CD4-positive, alpha-beta T cell treated with Interleukin-4 for 1 hour (primary cell): ENCODE measurements around the gene DLX3.

Source experiments
- DNase-seq, 2 donors: peaks; one replicate each; pipeline ENCODE4 v3.0.0-alpha.2; 2020 to 2022

The DLX3 gene

DNA sequence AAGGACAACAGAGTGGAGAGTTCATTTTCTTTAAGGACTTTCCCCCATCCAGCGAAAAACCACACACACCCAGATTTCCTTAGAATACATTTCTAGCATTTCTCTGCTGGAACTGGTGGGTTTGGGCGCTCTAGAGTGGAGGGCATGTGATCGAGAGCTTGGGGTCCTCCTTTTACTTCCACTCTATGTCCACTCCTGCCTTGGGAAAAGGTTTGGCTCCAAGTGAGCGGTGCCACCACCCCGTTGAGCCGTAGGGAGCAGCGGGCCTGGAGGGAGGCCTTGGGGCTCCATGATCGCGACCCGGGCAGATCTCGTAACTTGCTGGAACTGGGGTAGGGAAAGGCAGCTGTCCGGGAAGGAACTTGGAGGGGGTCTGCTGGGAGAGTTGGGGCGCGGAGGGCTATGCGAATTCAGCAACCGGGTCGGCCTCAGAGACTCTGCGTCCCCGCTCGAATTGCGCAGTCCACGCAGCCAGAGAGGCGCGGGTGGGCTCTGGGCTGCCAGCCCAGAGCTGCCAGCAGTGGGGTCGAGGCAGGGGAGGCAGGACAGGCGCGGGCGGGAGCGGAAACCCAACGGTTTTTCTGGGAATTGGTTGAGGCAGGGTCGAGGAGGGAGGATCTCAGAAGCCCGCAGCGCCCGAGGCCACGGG lies 23.7 kb downstream of the DLX3 start:
- DNase-seq, result no peak

DNA sequence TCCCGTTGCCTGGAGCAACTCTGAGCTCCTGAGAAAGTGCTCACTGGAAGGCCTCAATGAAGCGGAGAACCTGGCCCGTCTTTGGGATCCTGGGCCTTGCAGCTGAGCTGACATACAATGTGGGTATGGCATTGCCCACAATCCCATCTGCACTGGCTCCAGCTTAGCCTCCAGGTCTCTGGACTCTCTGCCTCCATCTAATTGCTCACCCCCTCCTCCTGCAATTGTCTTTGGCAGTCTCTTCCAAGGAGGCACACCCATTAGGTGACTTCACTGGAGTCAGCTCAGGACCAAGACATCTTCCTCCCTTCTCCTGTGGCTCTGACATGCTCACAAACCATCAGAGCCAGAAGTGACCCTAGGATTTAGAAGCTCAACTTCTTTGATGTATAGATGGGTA lies 24.5 kb downstream of the DLX3 start:
- DNase-seq, result no peak

DNA sequence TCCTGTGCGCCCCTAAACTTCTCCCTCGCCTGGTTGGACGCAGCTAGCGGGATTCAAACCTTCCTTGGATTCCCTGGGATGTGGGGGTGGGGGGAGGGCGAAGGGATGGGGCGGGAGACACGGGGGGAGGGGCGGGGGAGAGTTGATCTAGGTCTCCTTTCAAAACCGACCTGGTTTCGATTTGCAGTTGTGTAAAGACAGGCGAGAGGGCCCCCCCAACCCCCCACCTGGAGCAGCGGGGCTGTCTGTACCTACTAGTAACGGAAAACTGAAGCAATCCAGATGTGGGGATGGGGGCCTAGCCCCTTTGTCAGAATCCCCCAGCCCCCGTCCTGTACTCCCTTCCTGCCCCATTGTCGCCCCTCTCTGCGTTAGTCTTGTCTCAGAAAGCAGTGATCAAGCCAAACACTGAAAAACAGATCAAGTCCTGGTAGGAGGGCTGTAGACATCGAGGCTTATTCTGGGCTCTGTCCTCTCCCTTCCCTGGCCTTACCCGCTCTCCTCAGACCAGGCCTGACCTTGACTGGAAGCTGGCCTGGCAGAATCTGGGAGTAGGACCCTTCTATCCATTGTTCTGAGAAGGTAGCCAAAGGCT lies 25.1 kb downstream of the DLX3 start:
- no peak for DNase-seq

DNA sequence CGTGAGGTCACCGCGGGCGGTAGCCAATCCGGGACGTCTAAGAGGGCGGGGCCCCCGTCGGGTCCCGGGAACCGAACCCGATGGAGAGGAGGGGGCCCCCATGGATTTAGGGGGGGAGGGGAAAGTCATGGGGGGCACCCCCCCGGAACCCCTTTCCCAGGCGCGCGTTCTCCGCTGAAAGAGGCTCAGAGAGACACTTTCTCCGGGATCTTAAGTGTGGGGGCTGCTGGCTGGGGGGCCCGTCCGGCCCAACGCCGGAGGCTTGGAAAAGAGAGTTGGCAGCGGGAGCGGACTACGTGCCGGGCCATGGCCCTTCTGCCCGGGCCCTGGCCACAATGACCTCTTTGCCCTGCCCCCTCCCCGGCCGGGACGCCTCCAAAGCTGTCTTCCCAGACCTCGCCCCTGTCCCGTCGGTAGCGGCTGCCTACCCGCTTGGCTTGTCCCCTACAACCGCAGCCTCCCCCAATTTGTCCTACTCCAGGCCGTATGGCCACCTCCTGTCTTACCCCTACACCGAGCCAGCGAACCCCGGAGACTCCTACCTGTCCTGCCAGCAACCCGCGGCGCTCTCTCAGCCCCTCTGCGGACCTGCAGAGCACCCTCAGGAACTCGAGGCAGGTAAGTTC lies 25.8 kb downstream of the DLX3 start, which contains the start of gene DLX4:
DLX4 (plus strand) TSS at position 57 of the 626 bp plus-strand sequence; CDS start at position 336, 279 bp downstream.
- no peak for DNase-seq

DNA sequence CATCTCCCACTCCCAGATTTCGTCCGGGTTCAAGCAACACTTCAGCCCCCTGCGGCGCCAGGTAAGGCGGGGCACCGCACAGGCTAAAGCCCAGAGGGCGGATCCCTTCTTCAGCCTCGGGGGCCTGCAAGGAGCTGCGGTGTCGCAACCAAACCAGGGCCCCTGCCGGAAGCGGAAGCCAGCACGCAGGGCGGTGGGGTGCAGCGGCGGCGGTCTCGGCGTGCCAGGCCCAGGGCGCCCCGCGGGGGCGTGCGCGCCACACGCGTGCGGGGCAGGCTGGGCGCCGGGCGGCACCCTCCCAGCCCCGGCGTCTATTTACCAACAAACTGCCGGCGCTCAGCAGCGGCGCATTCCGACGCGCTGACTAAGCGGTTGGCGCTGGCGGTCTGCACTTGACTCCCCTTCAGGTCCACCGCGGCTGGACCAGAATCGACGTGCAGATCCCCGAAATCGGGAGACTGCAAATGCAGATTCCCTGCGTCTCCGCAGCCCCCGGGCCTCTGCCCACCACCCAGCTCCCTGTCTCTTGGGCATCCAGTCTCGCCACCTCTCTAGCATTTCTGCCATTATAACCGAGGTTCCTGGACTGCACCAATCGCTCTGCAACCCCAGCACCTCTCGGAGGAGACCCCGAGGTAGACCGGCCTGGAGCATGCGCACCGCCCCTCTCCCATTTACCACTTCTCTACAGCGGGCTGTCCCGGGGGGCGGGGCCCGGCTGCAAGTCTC lies 26.5 kb downstream of the DLX3 start:
- DNase-seq, result peak; percentile 67 to 69

- no peak for DNase-seq
These were observed 27.2 kb downstream of the DLX3 start for GRCh38 chr17:49967621-49968404.

DNA sequence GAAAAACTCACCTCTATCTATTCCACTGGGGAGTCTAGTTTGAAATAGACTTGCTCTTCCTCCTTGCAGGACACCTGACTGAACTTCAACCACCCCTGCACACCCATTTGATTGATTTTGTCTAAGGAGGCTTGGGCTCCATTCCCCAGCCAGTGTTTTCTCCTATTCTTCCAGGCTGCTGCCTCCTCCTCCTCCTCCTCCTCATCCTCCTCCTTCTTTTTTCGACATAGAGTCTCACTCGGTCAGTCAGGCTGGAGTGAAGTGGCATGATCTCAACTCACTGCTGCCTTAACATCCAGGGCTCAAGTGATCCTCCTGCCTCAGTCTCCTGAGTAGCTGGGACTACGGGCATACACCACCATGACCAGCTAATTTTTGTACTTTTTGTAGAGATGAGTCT lies 27.8 kb downstream of the DLX3 start:
- no peak for DNase-seq

DNA sequence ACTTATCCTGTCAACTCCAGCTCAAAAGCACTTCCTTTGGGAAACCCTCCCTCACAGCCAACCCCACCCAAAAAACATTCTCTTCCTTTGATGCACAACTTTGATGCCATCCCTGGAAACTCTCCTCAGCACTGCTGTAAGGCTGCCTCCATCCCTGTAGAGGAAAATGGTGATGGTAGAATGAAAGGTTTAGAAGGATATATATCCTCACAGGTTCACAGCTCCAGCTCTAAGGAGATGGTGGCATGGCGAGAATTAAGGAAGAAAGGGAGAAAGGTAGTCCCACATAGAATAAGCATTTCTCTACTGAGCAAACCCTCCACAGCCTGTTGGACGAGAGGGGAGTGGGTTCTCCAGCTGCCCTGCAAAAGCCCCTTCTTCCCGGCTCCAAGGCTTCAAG lies 28.3 kb downstream of the DLX3 start:
- no peak for DNase-seq

- DNase-seq, result no peak
These were observed 29.5 kb downstream of the DLX3 start for GRCh38 chr17:49965524-49965909.

- peak; percentile 22 to 45 for DNase-seq
These were observed 30.1 kb downstream of the DLX3 start for GRCh38 chr17:49964769-49965523.

DNA sequence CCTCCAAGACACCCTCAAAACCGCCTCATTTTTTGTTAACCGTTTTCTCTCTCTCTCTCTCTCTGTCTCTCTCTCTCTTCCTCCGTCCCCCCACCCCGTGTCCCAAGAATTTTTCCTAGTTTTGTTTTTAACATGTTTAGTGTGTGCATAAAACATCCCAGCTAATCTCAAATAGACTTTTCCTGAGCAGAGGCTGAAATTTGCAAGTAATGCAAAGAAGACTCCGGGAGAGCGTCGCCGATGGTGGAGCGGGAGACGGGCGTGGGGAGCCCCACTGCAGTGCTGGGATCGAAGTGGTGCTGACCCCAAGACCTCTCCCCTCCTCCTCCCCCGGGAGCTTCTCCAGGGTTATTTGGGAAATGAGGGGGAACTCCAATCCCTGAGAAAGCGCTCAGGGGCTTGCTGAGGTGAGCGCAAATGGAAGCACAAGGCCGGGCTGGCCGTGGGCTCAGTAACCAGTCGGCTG lies 30.7 kb downstream of the DLX3 start:
- DNase-seq, result no peak

DNA sequence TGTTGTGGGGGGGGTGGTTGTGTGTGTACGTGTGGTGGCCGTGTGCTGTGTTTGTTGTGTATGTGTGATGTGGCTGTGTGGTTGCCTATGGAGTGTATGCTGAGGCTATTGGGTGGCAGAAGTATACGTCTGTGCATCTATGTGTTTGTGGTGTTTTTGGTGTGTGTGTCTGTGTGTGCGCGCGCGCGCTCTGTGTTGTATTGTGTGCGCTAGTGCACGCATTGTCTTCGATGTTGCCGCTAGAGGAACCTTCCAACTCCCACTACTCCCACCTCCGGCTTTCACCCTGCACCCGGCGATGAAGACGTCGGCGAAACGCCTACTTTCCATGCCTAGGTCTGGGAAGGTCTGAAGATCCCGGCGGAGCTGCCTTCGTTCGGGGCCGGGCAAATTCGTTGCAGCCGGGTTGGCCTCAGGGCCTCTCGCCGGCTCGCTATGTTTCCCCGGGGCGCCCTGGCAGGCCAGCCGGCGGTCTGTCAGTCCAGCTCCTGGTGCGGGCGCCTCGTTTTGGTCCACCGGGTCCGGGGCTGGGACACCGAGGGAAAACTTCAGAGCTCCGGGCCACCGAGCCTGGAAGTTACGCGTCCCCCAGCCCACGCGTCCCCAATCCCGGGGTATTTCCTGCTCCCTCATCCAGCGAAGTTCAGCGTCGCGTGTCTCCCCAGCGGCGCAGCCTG lies 31.3 kb downstream of the DLX3 start:
- DNase-seq, result no peak

GRCh38 chr17:49963309-49963625 lies 31.8 kb downstream of the DLX3 start:
- DNase-seq, result no peak

DNA sequence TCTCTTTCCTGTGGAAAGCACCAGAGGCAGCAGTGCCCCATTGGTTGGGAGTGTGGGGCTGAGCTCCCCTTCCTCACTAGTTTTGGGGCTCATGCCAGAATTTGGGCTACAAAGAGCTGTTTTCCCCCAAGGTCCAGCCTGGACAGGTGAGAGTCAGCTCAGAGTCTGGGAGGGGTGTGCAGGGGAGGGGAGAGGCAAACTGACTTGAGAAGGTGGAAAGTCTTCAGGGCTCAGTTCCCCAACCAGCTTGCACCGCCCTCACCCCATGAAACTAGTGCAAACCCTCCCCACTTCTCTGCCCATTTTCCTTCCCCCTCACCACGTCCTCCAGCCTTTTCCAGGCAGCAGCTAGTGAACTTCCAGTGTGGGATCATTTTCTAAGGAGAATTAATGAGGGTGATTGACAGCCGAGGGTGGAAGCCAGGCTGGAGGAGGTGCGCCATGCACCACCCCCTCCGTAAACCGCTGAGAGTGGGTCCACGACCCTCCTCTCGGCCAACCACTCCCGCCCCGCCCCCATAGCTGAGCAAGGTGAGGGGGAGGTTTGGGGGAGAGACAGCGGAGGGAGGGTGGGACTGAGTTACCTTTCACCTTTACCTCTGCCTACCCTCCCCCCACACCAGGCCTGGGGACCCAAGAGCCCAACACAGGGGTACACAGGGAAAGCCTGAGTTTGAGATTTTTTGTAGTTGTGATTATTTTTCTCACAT lies 32.3 kb downstream of the DLX3 start:
- DNase-seq, result no peak

- no peak for DNase-seq
These were observed 35.7 kb downstream of the DLX3 start for GRCh38 chr17:49959183-49959935.

GRCh38 chr17:49958723-49959122 lies 36.3 kb downstream of the DLX3 start:
- no peak for DNase-seq

- DNase-seq, result no peak
These were observed 37.7 kb downstream of the DLX3 start for GRCh38 chr17:49957350-49957749.

GRCh38 chr17:49956780-49957179 lies 38.2 kb downstream of the DLX3 start:
- DNase-seq, result no peak

DNA sequence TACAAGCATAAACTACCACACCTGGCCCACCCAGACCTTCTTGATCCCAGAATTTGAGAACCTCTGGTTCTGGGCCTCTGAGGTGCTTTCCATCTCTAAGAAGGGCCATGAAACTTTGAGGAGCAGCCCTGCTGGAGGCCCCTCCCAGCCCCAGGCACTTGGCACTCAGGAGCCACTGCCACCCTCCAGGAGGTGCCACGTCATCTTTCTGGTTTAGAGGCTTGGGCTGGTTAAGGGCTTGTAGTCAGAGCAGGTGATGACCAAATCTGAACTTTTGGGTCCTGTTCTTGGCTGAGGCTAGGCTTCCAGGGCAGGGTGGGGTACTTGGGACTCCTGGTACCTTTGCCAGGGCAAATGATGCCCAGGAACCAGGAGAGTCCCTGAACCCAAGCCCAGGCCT lies 39.9 kb downstream of the DLX3 start:
- DNase-seq, result no peak

DNA sequence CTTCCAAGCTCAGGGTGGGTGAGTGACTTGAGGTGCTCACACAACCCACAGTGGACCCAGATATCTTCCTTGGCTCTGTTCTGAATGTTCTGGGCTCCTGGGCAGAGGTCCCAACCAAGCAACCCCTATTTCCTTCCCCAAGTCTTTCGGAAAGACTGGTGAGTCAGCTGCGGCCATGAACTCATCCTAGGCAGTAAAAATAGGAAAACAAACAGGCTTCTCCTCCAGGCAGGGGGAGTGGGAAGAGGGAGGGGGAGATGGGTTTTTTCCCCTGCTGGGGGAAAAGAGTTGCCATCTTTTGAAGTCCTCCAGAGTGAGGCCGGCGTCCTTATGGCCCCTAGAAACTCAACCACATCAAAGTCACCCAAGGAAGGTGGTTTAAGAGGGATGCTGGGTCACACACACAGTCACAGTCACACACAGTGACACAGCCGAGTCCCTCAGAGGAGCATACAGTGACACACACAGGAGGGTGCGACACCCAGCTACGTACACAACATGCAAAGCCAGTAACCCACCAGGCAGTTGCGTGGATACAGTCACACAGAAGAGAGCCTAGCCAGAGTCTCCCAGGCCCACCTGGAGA lies 42.0 kb downstream of the DLX3 start:
- DNase-seq, result no peak
